CD14-positive monocyte (primary cell): ENCODE measurements around the gene FOXI2. TPM values are rescaled to one million over a fixed set of nuclear protein-coding genes. Genes with fewer than 3 reads are reported as not detected.

Experiments
- DNase-seq, 3 donors: peaks; one replicate each; pipeline ENCODE4 v3.0.0-alpha.2; 2011 to 2022
- H2AFZ ChIP-seq: 2 replicates; pipeline ENCODE4 v1.6.0; 2012; ENCODE audit warnings: mild to moderate bottlenecking, low read depth, low read length, inconsistent platforms; ENCODE audit not compliant: insufficient read depth, poor library complexity, severe bottlenecking
- H3K27ac ChIP-seq, 2 donors: 1 replicate in 1 of 2; 2 replicates in 1 of 2; pipeline ENCODE4 v1.5.1; 2012 to 2013; ENCODE audit warnings: low read length in 2 of 2, control low read depth in 1 of 2, inconsistent platforms in 1 of 2, low read depth in 1 of 2, mild to moderate bottlenecking in 1 of 2
- H3K27me3 ChIP-seq, 2 donors: one replicate each; pipeline versions ENCODE4 v1.6.0 to v1.6.1; 2011 to 2013; ENCODE audit warnings: low read length in 2 of 2; ENCODE audit not compliant: control insufficient read depth in 2 of 2, insufficient read depth in 2 of 2
- H3K36me3 ChIP-seq, 2 donors: replicated peaks in 1 of 2; 1 replicate in 1 of 2; 2 replicates in 1 of 2; pipeline versions ENCODE4 v1.5.1 to v1.6.1; 2012 to 2013; ENCODE audit warnings: low read length in 2 of 2, control low read depth in 1 of 2, inconsistent platforms in 1 of 2, mild to moderate bottlenecking in 1 of 2; ENCODE audit not compliant: insufficient read depth in 2 of 2, control insufficient read depth in 1 of 2
- H3K4me1 ChIP-seq, 2 donors: 1 replicate in 1 of 2; 2 replicates in 1 of 2; pipeline versions ENCODE4 v1.5.1 to v1.6.1; 2012 to 2013; ENCODE audit warnings: low read length in 2 of 2, control low read depth in 1 of 2, inconsistent platforms in 1 of 2, mild to moderate bottlenecking in 1 of 2, moderate library complexity in 1 of 2; ENCODE audit not compliant: insufficient read depth in 2 of 2, control insufficient read depth in 1 of 2
- H3K4me2 ChIP-seq: replicated peaks from 2 replicates; pipeline ENCODE3; 2012; ENCODE audit warnings: low read length, moderate library complexity, mild to moderate bottlenecking; ENCODE audit not compliant: poor library complexity, severe bottlenecking; ENCODE audit errors: extremely low read depth
- H3K4me3 ChIP-seq, 3 experiments: fragments of 200-600 bp in 1 of 3; sonication (generic) in 1 of 3; replicated peaks in 1 of 3; 1 replicate in 2 of 3; 2 replicates in 1 of 3; pipeline ENCODE4 v1.5.1; 2011 to 2013; ENCODE audit warnings: low read length in 3 of 3, mild to moderate bottlenecking in 3 of 3, control low read depth in 2 of 3, low read depth in 2 of 3, inconsistent platforms in 1 of 3, moderate library complexity in 1 of 3
- H3K79me2 ChIP-seq: 2 replicates; pipeline ENCODE4 v1.6.0; 2012; ENCODE audit warnings: mild to moderate bottlenecking, control low read depth, inconsistent platforms, low read length, moderate library complexity; ENCODE audit not compliant: insufficient read depth
- H3K9ac ChIP-seq: 2 replicates; pipeline ENCODE4 v1.6.0; 2017; ENCODE audit warnings: low read length, mild to moderate bottlenecking; ENCODE audit not compliant: insufficient read depth, poor library complexity, severe bottlenecking
- H3K9me3 ChIP-seq, 2 donors: replicated peaks in 1 of 2; 1 replicate in 1 of 2; 2 replicates in 1 of 2; pipeline versions ENCODE4 v1.5.1 to v1.6.1; 2012 to 2013; ENCODE audit warnings: low read length in 2 of 2, control low read depth in 1 of 2; ENCODE audit not compliant: control insufficient read depth in 1 of 2, insufficient read depth in 1 of 2
- H4K20me1 ChIP-seq: 2 replicates; pipeline ENCODE4 v1.6.0; 2012; ENCODE audit warnings: mild to moderate bottlenecking, low read length, control low read depth, moderate library complexity; ENCODE audit not compliant: insufficient read depth
- H3K27ac Mint-ChIP-seq, 7 donors: one replicate each; pipeline ENCODE4 v1.8.0; 2020; ENCODE audit warnings: mild to moderate bottlenecking in 7 of 7, mixed read lengths in 7 of 7, moderate library complexity in 6 of 7, inconsistent platforms in 2 of 7
- H3K27me3 Mint-ChIP-seq, 3 donors: one replicate each; pipeline ENCODE4 v1.8.0; 2021 to 2022; ENCODE audit warnings: low read depth in 3 of 3, mild to moderate bottlenecking in 3 of 3, mixed read lengths in 3 of 3, moderate library complexity in 3 of 3, inconsistent platforms in 1 of 3
- H3K36me3 Mint-ChIP-seq, 2 donors: one replicate each; pipeline ENCODE4 v1.8.0; 2020; ENCODE audit warnings: mixed read lengths in 2 of 2, inconsistent platforms in 1 of 2, mild to moderate bottlenecking in 1 of 2
- H3K4me1 Mint-ChIP-seq: one replicate; pipeline ENCODE4 v1.8.0; 2020; ENCODE audit warnings: mild to moderate bottlenecking, mixed read lengths
- H3K4me3 Mint-ChIP-seq, 2 donors: one replicate each; pipeline ENCODE4 v1.8.0; 2020; ENCODE audit warnings: mild to moderate bottlenecking in 2 of 2, mixed read lengths in 2 of 2, moderate library complexity in 1 of 2
- H3K9me3 Mint-ChIP-seq, 7 donors: one replicate each; pipeline ENCODE4 v1.8.0; 2020 to 2022; ENCODE audit warnings: mixed read lengths in 7 of 7, mild to moderate bottlenecking in 6 of 7, moderate library complexity in 6 of 7, inconsistent platforms in 2 of 7
- WGBS: methylation state at CpG from one replicate; pipeline ENCODE4 v1.1.5; 2013; ENCODE audit warnings: missing lambda C conversion rate; ENCODE audit not compliant: insufficient coverage; 5-methylcytosine and 5-hydroxymethylcytosine counted together
- intact Hi-C, 2 donors: fragments of 100-400 bp; cut with micrococcal nuclease; formaldehyde crosslinking; loops; one replicate each; pipeline versions ENCODE4 v1.15.0 to v1.15.1; 2023
- polyA plus RNA-seq, 3 donors: library from polyadenylated mRNA; depleted of rRNA in 1 of 3; unstranded in 2 of 3; stranded (reverse) in 1 of 3; fragments of 300-500 nt in 2 of 3; fragments of >200 nt in 1 of 3; fragmentation: Illumina TruSeq in 2 of 3; gene quantifications; 1 replicate in 2 of 3; 2 replicates in 1 of 3; pipeline ENCODE4 v1.2.3, GENCODE V29; 2012 to 2021
- TF ChIP-seq, protein P1 (sequence below): fragments of 200-600 bp; IDR thresholded peaks from one replicate; pipeline ENCODE4 v1.8.0; 2022; ENCODE audit warnings: antibody characterized with exemption, mild to moderate bottlenecking

FOXI2 gene
- polyA plus RNA-seq, 3 donors, result not detected

DNA sequence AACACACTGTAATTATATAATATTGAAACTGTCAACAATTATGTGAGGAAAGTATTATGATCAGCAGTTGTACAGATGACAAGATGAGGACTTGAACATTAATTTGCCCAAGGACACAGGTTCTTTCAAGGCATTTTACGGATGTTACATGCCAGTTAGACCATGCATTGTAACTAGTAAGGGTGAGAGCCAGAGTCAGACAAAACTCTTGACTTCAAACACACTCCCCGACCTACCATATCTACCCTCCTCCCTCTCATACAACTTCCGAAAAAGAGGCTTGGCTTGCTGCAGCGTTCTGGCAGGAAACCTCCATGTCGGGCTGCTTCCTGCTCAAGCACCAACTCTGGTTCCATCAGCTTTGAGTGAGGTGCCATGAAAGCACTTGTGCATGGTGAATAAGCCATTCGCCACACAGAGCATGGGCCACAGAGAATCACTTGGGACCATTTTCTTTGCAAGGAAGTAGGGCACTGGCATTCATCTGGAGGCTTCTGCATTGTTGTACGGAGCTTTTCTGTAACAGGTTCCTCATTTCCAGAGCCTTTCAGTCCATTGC, 53.2 kb downstream of the FOXI2 start:
- H3K9me3 Mint-ChIP-seq, result peaks cover 0 to 13% (median 2%) of the 10 kb centered on the region in 7 donors
- H3K36me3 Mint-ChIP-seq, result no peaks in the 10 kb centered on the region
- intact Hi-C loops, result no loop called here
- Histone ChIP-seq H4K20me1 (no peaks in the 10 kb centered on the region), H3K36me3 (no peaks in the 10 kb centered on the region), H3K4me3 (no peak overlapping the region), H3K4me2 (peak overlapping the region; percentile 18), H3K27ac (no peak overlapping the region), H2AFZ (no peak overlapping the region), H3K27me3 (no peaks in the 10 kb centered on the region), H3K9ac (no peak overlapping the region), H3K4me1 (no peaks in the 10 kb centered on the region), H3K79me2 (no peaks in the 10 kb centered on the region), H3K9me3 (no peaks in the 10 kb centered on the region)
- TF ChIP-seq, protein P1, sequence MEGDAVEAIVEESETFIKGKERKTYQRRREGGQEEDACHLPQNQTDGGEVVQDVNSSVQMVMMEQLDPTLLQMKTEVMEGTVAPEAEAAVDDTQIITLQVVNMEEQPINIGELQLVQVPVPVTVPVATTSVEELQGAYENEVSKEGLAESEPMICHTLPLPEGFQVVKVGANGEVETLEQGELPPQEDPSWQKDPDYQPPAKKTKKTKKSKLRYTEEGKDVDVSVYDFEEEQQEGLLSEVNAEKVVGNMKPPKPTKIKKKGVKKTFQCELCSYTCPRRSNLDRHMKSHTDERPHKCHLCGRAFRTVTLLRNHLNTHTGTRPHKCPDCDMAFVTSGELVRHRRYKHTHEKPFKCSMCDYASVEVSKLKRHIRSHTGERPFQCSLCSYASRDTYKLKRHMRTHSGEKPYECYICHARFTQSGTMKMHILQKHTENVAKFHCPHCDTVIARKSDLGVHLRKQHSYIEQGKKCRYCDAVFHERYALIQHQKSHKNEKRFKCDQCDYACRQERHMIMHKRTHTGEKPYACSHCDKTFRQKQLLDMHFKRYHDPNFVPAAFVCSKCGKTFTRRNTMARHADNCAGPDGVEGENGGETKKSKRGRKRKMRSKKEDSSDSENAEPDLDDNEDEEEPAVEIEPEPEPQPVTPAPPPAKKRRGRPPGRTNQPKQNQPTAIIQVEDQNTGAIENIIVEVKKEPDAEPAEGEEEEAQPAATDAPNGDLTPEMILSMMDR, result no peak
- H3K4me3 Mint-ChIP-seq, result peak overlapping the region; percentile 48 to 69
- no peak for DNase-seq
- no peak overlapping the region for H3K27ac Mint-ChIP-seq
- peaks cover 6% of the 10 kb centered on the region for H3K4me1 Mint-ChIP-seq
- WGBS, result 3% methylated on average over 7 of the region's 7 CpGs
- peaks cover 2 to 3% (median 3%) of the 10 kb centered on the region in 3 donors for H3K27me3 Mint-ChIP-seq

Other genes starting within 250 kb of the FOXI2 start
- not detected for gene NPS, start 187.9 kb upstream of the FOXI2 start, polyA plus RNA-seq
- gene CLRN3, start 155.8 kb downstream of the FOXI2 start, polyA plus RNA-seq, result under 1 TPM in 1 of 3 donors, not detected in 2; 0.16 TPM
- 100 to 1,000 TPM in 2 of 3 donors, 10 to 100 TPM in 1; 95.2 to 271 (median 125) TPM for gene PTPRE, start 169.9 kb downstream of the FOXI2 start, polyA plus RNA-seq